Mesenchymal stem cell (in vitro differentiated cells and primary cell): ENCODE results near the gene SESN1.

Experiments
- DNase-seq: peaks from one replicate; pipeline ENCODE4 v3.0.0-alpha.2; 2013
- H2AFZ ChIP-seq: one replicate; pipeline ENCODE4 v1.6.1; 2013; ENCODE audit warnings: low read depth, mild to moderate bottlenecking, control low read depth, inconsistent platforms, low read length, moderate library complexity
- H2AK5ac ChIP-seq: 2 replicates; pipeline ENCODE4 v1.6.1; 2013; ENCODE audit warnings: low read length, moderate library complexity, mild to moderate bottlenecking, inconsistent platforms; ENCODE audit not compliant: severe bottlenecking
- H2BK120ac ChIP-seq: one replicate; pipeline ENCODE4 v1.6.1; 2013; ENCODE audit warnings: low read depth, mild to moderate bottlenecking, inconsistent platforms, low read length, moderate library complexity
- H2BK12ac ChIP-seq, 2 experiments: one replicate each; pipeline ENCODE4 v1.6.1; 2013; ENCODE audit warnings: inconsistent platforms in 2 of 2, low read length in 2 of 2, mild to moderate bottlenecking in 2 of 2, moderate library complexity in 2 of 2, control low read depth in 1 of 2
- H2BK15ac ChIP-seq: one replicate; pipeline ENCODE4 v1.6.1; 2013; ENCODE audit warnings: mild to moderate bottlenecking, low read depth, inconsistent platforms; ENCODE audit not compliant: poor library complexity, severe bottlenecking
- H2BK5ac ChIP-seq: 2 replicates; pipeline ENCODE4 v1.6.1; 2013; ENCODE audit warnings: low read depth, mild to moderate bottlenecking, low read length, control low read depth, inconsistent platforms; ENCODE audit not compliant: poor library complexity, severe bottlenecking
- H3K14ac ChIP-seq, 2 experiments: one replicate each; pipeline ENCODE4 v1.6.1; 2013; ENCODE audit warnings: inconsistent platforms in 2 of 2, low read length in 2 of 2, control low read depth in 1 of 2, mild to moderate bottlenecking in 1 of 2, moderate library complexity in 1 of 2
- H3K18ac ChIP-seq, 2 experiments: one replicate each; pipeline ENCODE4 v1.6.1; 2013; ENCODE audit warnings: inconsistent platforms in 2 of 2, low read length in 2 of 2, control low read depth in 1 of 2, low read depth in 1 of 2, mild to moderate bottlenecking in 1 of 2
- H3K23ac ChIP-seq, 2 experiments: one replicate each; pipeline ENCODE4 v1.6.1; 2013; ENCODE audit warnings: inconsistent platforms in 2 of 2, low read length in 2 of 2, mild to moderate bottlenecking in 2 of 2, moderate library complexity in 2 of 2, control low read depth in 1 of 2
- H3K27ac ChIP-seq: 2 replicates; pipeline ENCODE4 v1.5.1; 2013; ENCODE audit warnings: mild to moderate bottlenecking, moderate library complexity, low read length, control low read depth, inconsistent platforms; ENCODE audit not compliant: poor library complexity, severe bottlenecking
- H3K27me3 ChIP-seq, 2 experiments: 2 replicates each; pipeline versions ENCODE4 v1.6.1 to v1.7.0; 2013; ENCODE audit warnings: low read length in 2 of 2, mild to moderate bottlenecking in 2 of 2, moderate library complexity in 2 of 2, control low read depth in 1 of 2, inconsistent platforms in 1 of 2; ENCODE audit not compliant: control insufficient read depth in 1 of 2, insufficient read depth in 1 of 2
- H3K36me3 ChIP-seq, 2 experiments: 2 replicates each; pipeline versions ENCODE4 v1.6.1 to v1.7.0; 2013; ENCODE audit warnings: low read length in 2 of 2, control low read depth in 1 of 2, inconsistent platforms in 1 of 2, low read depth in 1 of 2, mild to moderate bottlenecking in 1 of 2; ENCODE audit not compliant: insufficient read depth in 2 of 2, control insufficient read depth in 1 of 2
- H3K4ac ChIP-seq, 2 experiments: one replicate each; pipeline ENCODE4 v1.6.1; 2013; ENCODE audit warnings: inconsistent platforms in 2 of 2, low read length in 2 of 2, mild to moderate bottlenecking in 2 of 2, moderate library complexity in 2 of 2, control low read depth in 1 of 2, low read depth in 1 of 2
- H3K4me1 ChIP-seq: 2 replicates; pipeline ENCODE4 v1.6.1; 2013; ENCODE audit warnings: low read depth, low read length, control low read depth; ENCODE audit not compliant: control insufficient read depth, insufficient read depth
- H3K4me2 ChIP-seq: 2 replicates; pipeline ENCODE4 v1.6.1; 2013; ENCODE audit warnings: low read length, mild to moderate bottlenecking, inconsistent platforms; ENCODE audit not compliant: poor library complexity, severe bottlenecking
- H3K4me3 ChIP-seq, 2 experiments: 2 replicates each; pipeline versions ENCODE4 v1.5.1 to v1.7.0; 2013; ENCODE audit warnings: low read length in 2 of 2, mild to moderate bottlenecking in 2 of 2, control low read depth in 1 of 2, low read depth in 1 of 2; ENCODE audit not compliant: insufficient read depth in 1 of 2
- H3K79me1 ChIP-seq: replicated peaks from 2 replicates; pipeline ENCODE4 v1.6.1; 2013; ENCODE audit warnings: mild to moderate bottlenecking, control low read depth, low read length, inconsistent platforms; ENCODE audit not compliant: poor library complexity, severe bottlenecking
- H3K9ac ChIP-seq: 2 replicates; pipeline ENCODE4 v1.7.0; 2013; ENCODE audit warnings: mild to moderate bottlenecking, low read length, moderate library complexity
- H3K9me3 ChIP-seq: 2 replicates; pipeline ENCODE4 v1.7.0; 2013; ENCODE audit warnings: mild to moderate bottlenecking, low read length; ENCODE audit not compliant: control insufficient read depth
- H4K8ac ChIP-seq: one replicate; pipeline ENCODE4 v1.6.1; 2013; ENCODE audit warnings: inconsistent platforms, mild to moderate bottlenecking, low read length, moderate library complexity
- H4K91ac ChIP-seq: one replicate; pipeline ENCODE4 v1.6.1; 2013; ENCODE audit warnings: mild to moderate bottlenecking, low read length, inconsistent platforms
- WGBS: methylation state at CpG from one replicate; pipeline ENCODE4 v1.1.7; 2013; ENCODE audit warnings: mixed read lengths; 5-methylcytosine and 5-hydroxymethylcytosine counted together

SESN1 gene

DNA sequence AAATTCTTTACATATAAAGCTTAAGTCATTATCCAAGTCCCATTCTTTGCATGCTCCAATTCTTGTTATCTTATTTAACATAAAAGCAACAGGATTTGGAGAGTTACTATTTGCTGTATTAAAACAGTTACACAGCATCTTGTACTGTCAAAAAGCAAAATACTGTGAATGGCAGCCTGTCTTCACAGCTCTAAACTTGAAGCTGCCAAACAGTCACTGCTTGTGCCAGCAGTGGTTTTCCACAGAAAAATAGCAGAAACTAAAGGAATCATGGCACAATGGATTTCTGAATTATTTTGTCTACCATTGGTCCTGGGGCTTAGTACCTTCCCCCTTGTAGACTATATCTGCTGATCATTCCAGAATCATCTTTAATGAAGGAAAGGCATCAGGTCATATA, 107.5 kb downstream of the SESN1 start:
- H3K27me3 ChIP-seq, result no peaks in the 10 kb centered on the region
- no peak overlapping the region for H3K23ac ChIP-seq
- no peak overlapping the region for H3K4me3 ChIP-seq

DNA sequence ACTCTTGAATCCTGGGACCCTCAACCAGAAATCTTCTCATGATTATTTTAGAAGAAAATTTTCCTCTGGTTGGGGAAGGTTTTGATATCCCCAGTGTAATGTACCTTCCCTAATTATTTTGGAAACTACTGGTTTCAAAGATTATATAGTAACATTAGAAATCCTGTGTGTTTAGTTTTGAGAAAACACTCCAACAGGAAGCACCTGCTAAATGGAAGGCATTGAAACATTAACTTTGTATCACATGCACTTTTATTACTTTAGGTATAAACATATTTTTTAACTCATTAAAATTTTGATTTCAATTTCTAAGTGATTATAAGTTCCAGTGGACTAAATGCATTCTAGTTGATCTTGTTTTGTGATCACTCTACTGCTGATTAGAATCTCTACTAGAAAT, 109.3 kb downstream of the SESN1 start:
- Histone ChIP-seq H2BK5ac (no peak overlapping the region), H3K27me3 (no peaks in the 10 kb centered on the region), H3K27ac (no peak overlapping the region), H3K4ac (no peak overlapping the region), H3K9me3 (no peaks in the 10 kb centered on the region), H2BK120ac (no peak overlapping the region), H2AK5ac (no peak overlapping the region), H3K4me2 (no peak overlapping the region), H2AFZ (no peak overlapping the region), H2BK12ac (no peak overlapping the region), H4K91ac (no peak overlapping the region), H3K4me3 (no peak overlapping the region), H2BK15ac (no peak overlapping the region), H3K23ac (no peak overlapping the region), H3K79me1 (peaks cover 2% of the 10 kb centered on the region), H3K36me3 (peaks cover 18 to 50% of the 10 kb centered on the region in 2 experiments), H3K14ac (no peak overlapping the region), H3K9ac (no peak overlapping the region), H3K4me1 (no peaks in the 10 kb centered on the region), H4K8ac (no peak overlapping the region), H3K18ac (no peak overlapping the region)
- no peak for DNase-seq

More for the DNA sequence above, 107.5 kb downstream of the SESN1 start:
- Histone ChIP-seq H3K4me2 (no peak overlapping the region), H3K18ac (no peak overlapping the region), H3K79me1 (peaks cover 6% of the 10 kb centered on the region), H3K14ac (no peak overlapping the region), H4K8ac (no peak overlapping the region), H2BK120ac (no peak overlapping the region), H3K4me1 (no peaks in the 10 kb centered on the region), H2BK12ac (no peak overlapping the region), H2BK15ac (no peak overlapping the region), H2AFZ (no peak overlapping the region), H3K27ac (no peak overlapping the region), H3K9me3 (no peaks in the 10 kb centered on the region), H2AK5ac (no peak overlapping the region), H3K9ac (no peak overlapping the region), H3K36me3 (peaks cover 22 to 68% of the 10 kb centered on the region in 2 experiments), H2BK5ac (no peak overlapping the region), H3K4ac (no peak overlapping the region), H4K91ac (no peak overlapping the region)
- DNase-seq, result no peak

DNA sequence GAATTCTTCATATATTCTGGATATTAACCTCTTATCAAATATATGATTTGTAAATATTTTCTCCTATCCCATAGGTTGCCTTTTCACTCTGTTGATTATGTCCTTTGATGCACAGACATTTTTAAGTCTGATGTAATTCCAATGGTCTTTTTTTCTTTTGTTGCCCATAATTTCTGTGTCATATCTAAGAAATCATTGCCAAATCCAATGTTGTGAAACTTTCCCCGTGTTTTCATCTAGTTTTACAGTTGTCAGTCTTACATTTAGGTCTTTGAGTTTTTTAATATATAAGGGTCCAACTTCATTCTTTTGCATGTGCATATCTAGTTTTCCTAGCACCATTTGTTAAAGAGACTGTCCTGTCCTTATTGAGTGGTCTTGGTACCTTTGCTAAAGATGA, 111.5 kb downstream of the SESN1 start:
- Histone ChIP-seq H3K4me2 (no peak overlapping the region), H3K18ac (no peak overlapping the region), H2BK5ac (no peak overlapping the region), H3K36me3 (peaks cover 10 to 30% of the 10 kb centered on the region in 2 experiments), H2AK5ac (no peak overlapping the region), H3K4ac (no peak overlapping the region), H2BK120ac (no peak overlapping the region), H2BK15ac (no peak overlapping the region), H3K27ac (no peak overlapping the region), H4K91ac (no peak overlapping the region), H2AFZ (no peak overlapping the region), H3K14ac (no peak overlapping the region), H3K27me3 (no peaks in the 10 kb centered on the region), H3K23ac (no peak overlapping the region), H3K4me1 (no peaks in the 10 kb centered on the region), H3K9me3 (no peaks in the 10 kb centered on the region), H3K79me1 (no peaks in the 10 kb centered on the region), H4K8ac (no peak overlapping the region), H3K4me3 (no peak overlapping the region), H3K9ac (no peak overlapping the region), H2BK12ac (no peak overlapping the region)
- WGBS, result no CpG with 5 or more reads among the region's 1 CpG
- DNase-seq, result no peak

DNA sequence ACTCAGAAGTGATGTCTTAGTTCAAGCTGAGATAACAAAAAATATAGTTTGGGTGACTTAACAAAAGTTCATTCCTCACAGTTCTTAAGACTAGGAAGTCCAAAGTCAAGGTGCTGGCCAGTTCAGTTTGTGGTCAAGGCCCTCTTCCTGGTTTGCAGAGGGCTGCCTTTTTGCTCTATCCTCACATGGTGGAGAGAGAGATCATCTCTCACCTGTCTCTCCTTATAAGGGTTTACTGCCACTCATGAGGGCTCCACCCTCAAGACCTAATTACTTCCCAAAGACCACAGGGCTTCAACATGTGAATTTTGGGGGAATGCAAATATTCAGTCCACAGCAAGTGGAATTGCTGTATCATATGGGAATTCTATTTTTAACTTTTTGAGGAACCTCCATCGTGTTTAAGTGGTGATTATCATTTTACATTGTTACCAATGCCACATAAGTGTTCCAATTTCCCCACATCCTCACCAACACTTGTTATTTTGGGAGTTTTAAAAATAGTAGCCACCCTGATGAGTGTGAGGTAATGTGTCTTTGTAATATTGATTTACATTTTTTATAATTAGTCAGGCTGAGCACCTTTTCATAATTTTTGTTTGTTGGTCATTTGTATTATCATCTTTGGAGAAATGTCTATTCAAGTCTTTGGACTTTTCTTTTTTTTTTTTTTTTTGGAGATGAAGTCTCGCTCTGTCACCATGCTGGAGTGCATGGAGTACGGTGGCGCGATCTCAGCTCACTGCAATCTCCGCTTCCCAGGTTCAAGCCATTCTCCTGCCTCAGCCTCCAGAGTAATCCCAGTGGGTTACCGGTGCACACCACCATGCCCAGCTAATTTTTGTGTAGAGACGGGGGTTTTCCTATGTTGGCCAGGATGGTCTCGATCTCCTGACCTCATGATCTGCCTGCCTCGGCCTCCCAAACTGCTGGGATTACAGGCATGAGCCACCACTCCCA, 112.2 kb downstream of the SESN1 start:
- H3K18ac ChIP-seq, result no peak overlapping the region
- no peak overlapping the region for H4K8ac ChIP-seq
- no peak overlapping the region for H2BK120ac ChIP-seq
- H3K9me3 ChIP-seq, result no peaks in the 10 kb centered on the region
- no peak overlapping the region for H2BK15ac ChIP-seq
- H3K79me1 ChIP-seq, result no peaks in the 10 kb centered on the region
- DNase-seq, result no peak
- no peak overlapping the region for H2BK12ac ChIP-seq
- no peak overlapping the region for H3K4me3 ChIP-seq
- no peaks in the 10 kb centered on the region for H3K27me3 ChIP-seq
- H3K14ac ChIP-seq, result no peak overlapping the region
- no peak overlapping the region for H3K9ac ChIP-seq
- H3K27ac ChIP-seq, result no peak overlapping the region
- peaks cover 5 to 23% of the 10 kb centered on the region in 2 experiments for H3K36me3 ChIP-seq
- no peak overlapping the region for H2AFZ ChIP-seq
- no peak overlapping the region for H2BK5ac ChIP-seq
- no peaks in the 10 kb centered on the region for H3K4me1 ChIP-seq
- no peak overlapping the region for H3K4me2 ChIP-seq
- H4K91ac ChIP-seq, result no peak overlapping the region
- H2AK5ac ChIP-seq, result no peak overlapping the region
- H3K4ac ChIP-seq, result no peak overlapping the region
- whole genome bisulfite sequencing, result 98% methylated on average over 8 of the region's 10 CpGs
- H3K23ac ChIP-seq, result no peak overlapping the region
